ENCODE results near the gene ETNK2.

GRCh38 chr1:204126956-204127355 lies 24.9 kb downstream of the ETNK2 start:
- TF ChIP-seq POLR2AphosphoS5 (IDR thresholded peaks at IDR 0.05) (no peak), CTCF (IDR thresholded peaks at IDR 0.05) (no peak)

Measured in upper lobe of left lung (tissue), 4 donors.